GM23338 (cell line): ENCODE data around the gene DENND5B. TPM values are rescaled to one million over a fixed set of nuclear protein-coding genes. Genes with fewer than 3 reads are reported as not detected.

Experiments used
- ATAC-seq: fragments of 200-7000 bp; cut with Tn5 transposase; 3 replicates; pipeline ENCODE4 v1.9.1; 2020
- DNase-seq: peaks from one replicate; pipeline ENCODE4 v3.0.0-alpha.2; 2015; ENCODE audit warnings: low spot score
- H2AFZ ChIP-seq: fragments of 200-600 bp; sonication (generic); 2 replicates; pipeline ENCODE4 v1.8.0; 2016; ENCODE audit warnings: antibody characterized with exemption, mild to moderate bottlenecking, moderate library complexity
- H3F3A ChIP-seq: fragments of 200-600 bp; sonication (generic); replicated peaks from 2 replicates; pipeline ENCODE4 v1.8.0; 2017; ENCODE audit warnings: antibody characterized with exemption, mixed run types, low read depth
- H3K27ac ChIP-seq: fragments of 200-600 bp; sonication (generic); 2 replicates; pipeline ENCODE4 v1.6.1; 2016; ENCODE audit warnings: low read depth
- H3K27me3 ChIP-seq: fragments of 200-600 bp; sonication (generic); 2 replicates; pipeline ENCODE4 v1.8.0; 2016; ENCODE audit warnings: mild to moderate bottlenecking, mixed run types, moderate library complexity; ENCODE audit not compliant: insufficient read depth
- H3K36me3 ChIP-seq: fragments of 200-600 bp; sonication (generic); 2 replicates; pipeline ENCODE4 v1.8.0; 2016; ENCODE audit warnings: mild to moderate bottlenecking; ENCODE audit not compliant: insufficient read depth
- H3K4me1 ChIP-seq: fragments of 200-600 bp; sonication (generic); 2 replicates; pipeline ENCODE4 v1.8.0; 2016; ENCODE audit warnings: mild to moderate bottlenecking, moderate library complexity; ENCODE audit not compliant: insufficient read depth
- H3K4me2 ChIP-seq: fragments of 200-600 bp; sonication (generic); 2 replicates; pipeline ENCODE4 v1.7.1; 2017; ENCODE audit warnings: mixed run types
- H3K4me3 ChIP-seq: fragments of 200-600 bp; sonication (generic); 2 replicates; pipeline ENCODE4 v1.6.1; 2016; ENCODE audit warnings: mixed run types
- H3K79me2 ChIP-seq: fragments of 200-600 bp; sonication (generic); replicated peaks from 2 replicates; pipeline ENCODE4 v1.8.0; 2017; ENCODE audit warnings: mild to moderate bottlenecking; ENCODE audit not compliant: insufficient read depth
- H3K9me2 ChIP-seq: fragments of 200-600 bp; sonication (generic); 2 replicates; pipeline ENCODE4 v1.8.0; 2017; ENCODE audit not compliant: insufficient read depth
- H4K20me1 ChIP-seq: fragments of 200-600 bp; sonication (generic); replicated peaks from 2 replicates; pipeline ENCODE4 v1.8.0; 2017; ENCODE audit warnings: mild to moderate bottlenecking; ENCODE audit not compliant: insufficient read depth
- H3K27ac Mint-ChIP-seq: 2 replicates; pipeline ENCODE4 v1.8.0; 2020; ENCODE audit warnings: inconsistent platforms, mild to moderate bottlenecking, moderate library complexity, mixed read lengths
- H3K27me3 Mint-ChIP-seq: 3 replicates; pipeline ENCODE4 v1.8.0; 2022; ENCODE audit warnings: low read depth, mild to moderate bottlenecking, moderate library complexity, mixed read lengths, inconsistent platforms; ENCODE audit not compliant: insufficient read depth, poor library complexity
- H3K36me3 Mint-ChIP-seq: 3 replicates; pipeline ENCODE4 v1.8.0; 2021; ENCODE audit warnings: low read depth, mild to moderate bottlenecking, inconsistent platforms, moderate library complexity, mixed read lengths
- H3K4me1 Mint-ChIP-seq: 3 replicates; pipeline ENCODE4 v1.8.0; 2020; ENCODE audit warnings: mild to moderate bottlenecking, inconsistent platforms, mixed read lengths
- H3K4me3 Mint-ChIP-seq: 3 replicates; pipeline ENCODE4 v1.8.0; 2021; ENCODE audit warnings: moderate library complexity, mild to moderate bottlenecking, inconsistent platforms, mixed read lengths
- H3K9me3 Mint-ChIP-seq: 3 replicates; pipeline ENCODE4 v1.8.0; 2020; ENCODE audit warnings: moderate library complexity, mild to moderate bottlenecking, inconsistent platforms, mixed read lengths
- CREB1 ChIP-seq: fragments of 250-450 bp; sonication (Bioruptor Pico); IDR thresholded peaks from 2 replicates; pipeline ENCODE4 v1.5.0; 2020; ENCODE audit warnings: low read depth, mild to moderate bottlenecking, moderate library complexity
- EZH2 ChIP-seq: fragments of 200-600 bp; sonication (generic); IDR thresholded peaks from one replicate; pipeline ENCODE4 v1.8.0; 2017; ENCODE audit warnings: antibody characterized with exemption, mild to moderate bottlenecking, low read depth; ENCODE audit not compliant: unreplicated experiment
- EZH2phosphoT487 ChIP-seq: fragments of 200-600 bp; sonication (generic); IDR thresholded peaks from one replicate; pipeline ENCODE4 v1.8.1; 2018; ENCODE audit warnings: antibody characterized with exemption; ENCODE audit not compliant: unreplicated experiment
- JUNB ChIP-seq: IDR thresholded peaks from one replicate; pipeline ENCODE4 v1.6.1; 2016; ENCODE audit warnings: antibody characterized with exemption; ENCODE audit not compliant: unreplicated experiment
- NANOG ChIP-seq: IDR thresholded peaks from 2 replicates; pipeline ENCODE4 v1.6.1; 2016; ENCODE audit warnings: antibody characterized with exemption, borderline replicate concordance
- POLR2AphosphoS5 ChIP-seq: IDR thresholded peaks from 2 replicates; pipeline ENCODE4 v1.6.1; 2016; ENCODE audit warnings: antibody characterized with exemption, low read depth
- STAT1 ChIP-seq: IDR thresholded peaks from one replicate; pipeline ENCODE4 v1.6.1; 2016; ENCODE audit warnings: antibody characterized with exemption; ENCODE audit not compliant: unreplicated experiment
- ZNF114 ChIP-seq: fragments of 250-450 bp; sonication (Bioruptor Pico); IDR thresholded peaks from 2 replicates; pipeline ENCODE4 v1.5.0; 2020; ENCODE audit warnings: mild to moderate bottlenecking, moderate library complexity
- ZNF331 ChIP-seq: fragments of 250-450 bp; sonication (Bioruptor Pico); IDR thresholded peaks from 2 replicates; pipeline ENCODE4 v1.5.0; 2020; ENCODE audit warnings: low read depth, mild to moderate bottlenecking, moderate library complexity
- polyA plus RNA-seq: library from polyadenylated mRNA; unstranded; fragments of >200 nt; fragmentation: Nextera tagmentation; extraction: Ambion mirVana; gene quantifications from 2 replicates; pipeline ENCODE4 v1.2.1, GENCODE V29; 2016
- total RNA-seq: library from RNA; depleted of rRNA; stranded (reverse); fragments of >200 nt; shearing (Covaris generic); gene quantifications from 2 replicates; pipeline ENCODE4 v1.2.3, GENCODE V29; 2014
- TF ChIP-seq, protein P1 (sequence below), 2 experiments: fragments of 200-600 bp in 1 of 2; sonication (generic) in 1 of 2; conservative IDR thresholded peaks; 2 replicates each; pipeline versions ENCODE4 v1.5.1 to v1.6.1; 2016 to 2017; ENCODE audit warnings: antibody characterized with exemption in 2 of 2, low read depth in 2 of 2, mild to moderate bottlenecking in 2 of 2, moderate library complexity in 1 of 2
- TF ChIP-seq, protein P2 (sequence below): IDR thresholded peaks from 2 replicates; pipeline ENCODE4 v1.6.1; 2016; ENCODE audit warnings: antibody characterized with exemption
- TF ChIP-seq, protein P3 (sequence below): IDR thresholded peaks from one replicate; pipeline ENCODE4 v1.6.1; 2018; ENCODE audit warnings: antibody characterized with exemption; ENCODE audit not compliant: unreplicated experiment

DENND5B gene
- total and polyA plus RNA-seq, 2 experiments from 2014 or later, result 6.5 to 17.2 TPM

DNA sequence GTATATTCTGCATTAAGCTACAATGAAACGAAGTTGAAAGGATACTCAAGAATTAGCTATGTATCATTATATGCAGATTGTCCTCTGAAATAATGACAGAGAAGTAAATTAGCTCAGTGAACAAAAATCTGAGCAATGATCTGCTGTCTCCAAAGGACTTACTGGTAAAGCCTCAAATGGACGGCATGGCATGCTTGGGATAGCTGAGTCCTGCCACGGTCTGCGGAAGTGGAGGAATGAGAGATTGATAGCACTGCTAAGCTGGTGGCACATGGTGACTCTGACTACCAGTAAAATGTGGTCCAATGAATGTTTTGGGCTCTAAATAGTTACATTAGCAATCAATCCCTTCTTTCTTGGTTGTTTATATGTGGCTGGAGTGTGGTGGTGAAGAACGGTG lies 3.7 kb upstream of the DENND5B start (continued):
- TF ChIP-seq, protein P1, sequence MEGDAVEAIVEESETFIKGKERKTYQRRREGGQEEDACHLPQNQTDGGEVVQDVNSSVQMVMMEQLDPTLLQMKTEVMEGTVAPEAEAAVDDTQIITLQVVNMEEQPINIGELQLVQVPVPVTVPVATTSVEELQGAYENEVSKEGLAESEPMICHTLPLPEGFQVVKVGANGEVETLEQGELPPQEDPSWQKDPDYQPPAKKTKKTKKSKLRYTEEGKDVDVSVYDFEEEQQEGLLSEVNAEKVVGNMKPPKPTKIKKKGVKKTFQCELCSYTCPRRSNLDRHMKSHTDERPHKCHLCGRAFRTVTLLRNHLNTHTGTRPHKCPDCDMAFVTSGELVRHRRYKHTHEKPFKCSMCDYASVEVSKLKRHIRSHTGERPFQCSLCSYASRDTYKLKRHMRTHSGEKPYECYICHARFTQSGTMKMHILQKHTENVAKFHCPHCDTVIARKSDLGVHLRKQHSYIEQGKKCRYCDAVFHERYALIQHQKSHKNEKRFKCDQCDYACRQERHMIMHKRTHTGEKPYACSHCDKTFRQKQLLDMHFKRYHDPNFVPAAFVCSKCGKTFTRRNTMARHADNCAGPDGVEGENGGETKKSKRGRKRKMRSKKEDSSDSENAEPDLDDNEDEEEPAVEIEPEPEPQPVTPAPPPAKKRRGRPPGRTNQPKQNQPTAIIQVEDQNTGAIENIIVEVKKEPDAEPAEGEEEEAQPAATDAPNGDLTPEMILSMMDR (conservative IDR thresholded peaks at IDR 0.05; ENCODE audit: low read depth in 2 of 2), result no peak
- TF ChIP-seq EZH2 (no peak), STAT1 (no peak), JUNB (no peak), POLR2AphosphoS5 (no peak), CREB1 (no peak)
- TF ChIP-seq, protein P2, sequence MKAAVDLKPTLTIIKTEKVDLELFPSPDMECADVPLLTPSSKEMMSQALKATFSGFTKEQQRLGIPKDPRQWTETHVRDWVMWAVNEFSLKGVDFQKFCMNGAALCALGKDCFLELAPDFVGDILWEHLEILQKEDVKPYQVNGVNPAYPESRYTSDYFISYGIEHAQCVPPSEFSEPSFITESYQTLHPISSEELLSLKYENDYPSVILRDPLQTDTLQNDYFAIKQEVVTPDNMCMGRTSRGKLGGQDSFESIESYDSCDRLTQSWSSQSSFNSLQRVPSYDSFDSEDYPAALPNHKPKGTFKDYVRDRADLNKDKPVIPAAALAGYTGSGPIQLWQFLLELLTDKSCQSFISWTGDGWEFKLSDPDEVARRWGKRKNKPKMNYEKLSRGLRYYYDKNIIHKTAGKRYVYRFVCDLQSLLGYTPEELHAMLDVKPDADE, result no peak
- TF ChIP-seq, protein P3, sequence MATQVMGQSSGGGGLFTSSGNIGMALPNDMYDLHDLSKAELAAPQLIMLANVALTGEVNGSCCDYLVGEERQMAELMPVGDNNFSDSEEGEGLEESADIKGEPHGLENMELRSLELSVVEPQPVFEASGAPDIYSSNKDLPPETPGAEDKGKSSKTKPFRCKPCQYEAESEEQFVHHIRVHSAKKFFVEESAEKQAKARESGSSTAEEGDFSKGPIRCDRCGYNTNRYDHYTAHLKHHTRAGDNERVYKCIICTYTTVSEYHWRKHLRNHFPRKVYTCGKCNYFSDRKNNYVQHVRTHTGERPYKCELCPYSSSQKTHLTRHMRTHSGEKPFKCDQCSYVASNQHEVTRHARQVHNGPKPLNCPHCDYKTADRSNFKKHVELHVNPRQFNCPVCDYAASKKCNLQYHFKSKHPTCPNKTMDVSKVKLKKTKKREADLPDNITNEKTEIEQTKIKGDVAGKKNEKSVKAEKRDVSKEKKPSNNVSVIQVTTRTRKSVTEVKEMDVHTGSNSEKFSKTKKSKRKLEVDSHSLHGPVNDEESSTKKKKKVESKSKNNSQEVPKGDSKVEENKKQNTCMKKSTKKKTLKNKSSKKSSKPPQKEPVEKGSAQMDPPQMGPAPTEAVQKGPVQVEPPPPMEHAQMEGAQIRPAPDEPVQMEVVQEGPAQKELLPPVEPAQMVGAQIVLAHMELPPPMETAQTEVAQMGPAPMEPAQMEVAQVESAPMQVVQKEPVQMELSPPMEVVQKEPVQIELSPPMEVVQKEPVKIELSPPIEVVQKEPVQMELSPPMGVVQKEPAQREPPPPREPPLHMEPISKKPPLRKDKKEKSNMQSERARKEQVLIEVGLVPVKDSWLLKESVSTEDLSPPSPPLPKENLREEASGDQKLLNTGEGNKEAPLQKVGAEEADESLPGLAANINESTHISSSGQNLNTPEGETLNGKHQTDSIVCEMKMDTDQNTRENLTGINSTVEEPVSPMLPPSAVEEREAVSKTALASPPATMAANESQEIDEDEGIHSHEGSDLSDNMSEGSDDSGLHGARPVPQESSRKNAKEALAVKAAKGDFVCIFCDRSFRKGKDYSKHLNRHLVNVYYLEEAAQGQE, result no peak

DNA sequence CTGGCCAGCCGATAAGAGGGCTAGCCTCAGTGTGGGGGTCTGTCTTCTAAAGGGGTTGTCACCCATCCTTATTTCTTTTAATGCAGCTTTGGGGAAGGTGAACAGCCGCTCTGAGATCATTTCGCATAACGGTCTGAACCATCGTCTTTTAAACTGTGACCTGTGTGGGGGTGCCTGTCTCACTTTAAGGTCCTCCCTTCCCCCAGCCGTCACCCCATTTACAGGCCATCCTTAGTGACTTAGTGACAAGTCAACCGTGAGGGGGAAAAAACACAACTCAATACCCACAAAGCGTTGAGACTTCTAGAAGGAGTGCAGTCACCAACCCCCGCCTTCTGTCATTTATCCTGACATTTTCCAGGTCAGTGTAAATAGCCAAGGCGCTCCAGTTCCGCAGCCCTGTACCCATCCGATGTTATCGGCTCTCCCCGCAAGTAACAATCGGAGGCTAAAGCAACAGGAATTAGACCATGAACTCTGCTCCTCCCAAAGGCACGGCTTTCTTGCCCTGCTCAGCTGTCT lies 505 bp upstream of the DENND5B start:
- Mint-ChIP-seq H3K4me3 (peak overlapping the region; percentile 88), H3K9me3 (no peaks in the 10 kb centered on the region; the same call in 1 of the 3 replicates), H3K36me3 (peaks cover 11% of the 10 kb centered on the region), H3K4me1 (peaks cover 17% of the 10 kb centered on the region), H3K27ac (peak overlapping the region; percentile 31; the same call in 1 of the 2 replicates), H3K27me3 (peaks cover 20% of the 10 kb centered on the region)
- Histone ChIP-seq H3F3A (peaks cover 7% of the 10 kb centered on the region; the same call in 1 of the 2 replicates), H3K9me2 (peaks cover 3% of the 10 kb centered on the region; the same call in 1 of the 2 replicates), H3K4me1 (peaks cover 13% of the 10 kb centered on the region), H3K27me3 (peaks cover 32% of the 10 kb centered on the region), H3K4me3 (peak overlapping the region; percentile 75), H3K4me2 (peak overlapping the region; percentile 92), H3K27ac (no peak overlapping the region), H3K36me3 (no peaks in the 10 kb centered on the region), H4K20me1 (peaks cover 7% of the 10 kb centered on the region), H3K79me2 (peaks cover 31% of the 10 kb centered on the region), H2AFZ (peak overlapping the region; percentile 80)
- DNase-seq, result peak; percentile 32
- no peak for ATAC-seq
- no peak for TF ChIP-seq ZNF331 (CRISPR knock-in tag)
- no peak for TF ChIP-seq NANOG
- no peak for TF ChIP-seq POLR2AphosphoS5
- TF ChIP-seq, protein P3, result no peak
- TF ChIP-seq, protein P2, result no peak
- no peak for TF ChIP-seq EZH2phosphoT487
- TF ChIP-seq ZNF114 (CRISPR knock-in tag), result no peak
- TF ChIP-seq JUNB, result no peak
- no peak for TF ChIP-seq EZH2
